ENCODE data around the gene UBXN6. TPM values are rescaled to one million over a fixed set of nuclear protein-coding genes. Genes with fewer than 3 reads are reported as not detected.

The UBXN6 gene
- total and polyA plus RNA-seq, 7 donors: 47.1 to 160 (median 96.3) TPM

GRCh38 chr19:4493929-4494690, 36.5 kb upstream of the UBXN6 start:
- TF ChIP-seq EP300 (IDR thresholded peaks at IDR 0.05) (no peak), CTCF (IDR thresholded peaks at IDR 0.05) (no peak), POLR2A (IDR thresholded peaks at IDR 0.05) (no peak), POLR2AphosphoS5 (IDR thresholded peaks at IDR 0.05) (no peak)
- peaks cover 39 to 92% (median 62%) of the 10 kb centered on the region in 4 donors for H3K36me3 ChIP-seq
- H3K27me3 ChIP-seq: no peaks in the 10 kb centered on the region
- no peak overlapping the region for H3K4me3 ChIP-seq
- 97% methylated on average over 61 of the region's 61 CpGs for WGBS, 2 donors
- no peak for DNase-seq
- intact Hi-C loops (cut with DNase I): no loop called here
- no peaks in the 10 kb centered on the region for H3K9me3 ChIP-seq
- no peak overlapping the region for H3K27ac ChIP-seq
- no peaks in the 10 kb centered on the region for H3K4me1 ChIP-seq

- intact Hi-C loops (cut with DNase I): no loop called here
- Histone ChIP-seq H3K27me3 (no peaks in the 10 kb centered on the region), H3K4me1 (no peaks in the 10 kb centered on the region), H3K27ac (no peak overlapping the region), H3K9me3 (no peaks in the 10 kb centered on the region), H3K36me3 (peaks cover 39 to 93% (median 62%) of the 10 kb centered on the region in 4 donors), H3K4me3 (no peak overlapping the region)
- TF ChIP-seq POLR2AphosphoS5 (IDR thresholded peaks at IDR 0.05) (no peak), CTCF (IDR thresholded peaks at IDR 0.05) (no peak), EP300 (IDR thresholded peaks at IDR 0.05) (no peak), POLR2A (IDR thresholded peaks at IDR 0.05) (no peak)
- no peak for DNase-seq
- WGBS, 2 donors: 93 to 96% methylated on average over 41 of the region's 41 CpGs
These were observed 35.7 kb upstream of the UBXN6 start for GRCh38 chr19:4493104-4493928.

GRCh38 chr19:4492337-4493103, 34.9 kb upstream of the UBXN6 start:
- no peak for TF ChIP-seq POLR2AphosphoS5 (IDR thresholded peaks at IDR 0.05)
- no peak for TF ChIP-seq EP300 (IDR thresholded peaks at IDR 0.05)
- TF ChIP-seq POLR2A (IDR thresholded peaks at IDR 0.05): no peak
- TF ChIP-seq CTCF (IDR thresholded peaks at IDR 0.05): no peak
- Histone ChIP-seq H3K36me3 (peaks cover 33 to 92% (median 57%) of the 10 kb centered on the region in 4 donors), H3K9me3 (no peaks in the 10 kb centered on the region), H3K27me3 (no peaks in the 10 kb centered on the region), H3K4me1 (no peaks in the 10 kb centered on the region), H3K4me3 (no peak overlapping the region), H3K27ac (no peak overlapping the region)
- DNase-seq: no peak
- intact Hi-C loops (cut with DNase I): no loop called here
- whole genome bisulfite sequencing, 2 donors: 96 to 97% methylated on average over 3 of the region's 3 CpGs

GRCh38 chr19:4491446-4491845, 33.9 kb upstream of the UBXN6 start:
- no peak for DNase-seq
- TF ChIP-seq POLR2A (IDR thresholded peaks at IDR 0.05): no peak
- TF ChIP-seq CTCF (IDR thresholded peaks at IDR 0.05): no peak
- no peak for TF ChIP-seq POLR2AphosphoS5 (IDR thresholded peaks at IDR 0.05)
- TF ChIP-seq EP300 (IDR thresholded peaks at IDR 0.05): no peak
- Histone ChIP-seq H3K4me1 (no peaks in the 10 kb centered on the region), H3K4me3 (no peak overlapping the region), H3K9me3 (no peaks in the 10 kb centered on the region), H3K27ac (no peak overlapping the region), H3K27me3 (no peaks in the 10 kb centered on the region), H3K36me3 (peaks cover 33 to 88% (median 56%) of the 10 kb centered on the region in 4 donors)
- WGBS, 2 donors: 97 to 98% methylated on average over 21 of the region's 21 CpGs
- intact Hi-C loops (cut with DNase I): no loop called here
